ENCODE data around the gene TMEM181.

The TMEM181 gene
- long read RNA-seq, partial matches to known transcripts: 6 of 33 reads
- long read RNA-seq, other reads (novel, unspliced or antisense): 27 of 33 reads

GRCh38 chr6:158559895-158560835, at the start of gene TMEM181:
Gene TMEM181 (plus strand): TSS chr6:158560091. CDS start chr6:158560225, 134 bp downstream.
- Histone ChIP-seq H3K27me3 (ENCODE audit: insufficient read depth, poor library complexity, severe bottlenecking) (no peaks in the 10 kb centered on the region), H3K27ac (replicated peaks) (peak within 1 kb of the TSS; percentile 86), H3K4me3 (replicated peaks; ENCODE audit: insufficient read depth, low read length) (peak within 1 kb of the TSS; percentile 73)
- DNase-seq (ENCODE audit: low read depth in 1 of 2, low spot score in 1 of 2): peak; percentile 70 to 81
- peak; percentile 58 for TF ChIP-seq POLR2AphosphoS5 (IDR thresholded peaks at IDR 0.05; ENCODE audit: low read depth)
- TF ChIP-seq CTCF (IDR thresholded peaks at IDR 0.05; ENCODE audit: insufficient read depth, low read length): no peak
- peak; percentile 56 for TF ChIP-seq REST (IDR thresholded peaks at IDR 0.05; ENCODE audit: insufficient replicate concordance, low read depth)
- no peak for TF ChIP-seq GABPA (IDR thresholded peaks at IDR 0.05; ENCODE audit: low read depth)

- DNase-seq (ENCODE audit: low read depth in 1 of 2, low spot score in 1 of 2): no peak
- no peak overlapping the region for H3K4me3 ChIP-seq (replicated peaks; ENCODE audit: insufficient read depth, low read length)
- H3K27ac ChIP-seq (replicated peaks): no peak overlapping the region
- peaks cover 9% of the 10 kb centered on the region for H3K27me3 ChIP-seq (ENCODE audit: insufficient read depth, poor library complexity, severe bottlenecking)
- no peak for TF ChIP-seq POLR2AphosphoS5 (IDR thresholded peaks at IDR 0.05; ENCODE audit: low read depth)
- no peak for TF ChIP-seq GABPA (IDR thresholded peaks at IDR 0.05; ENCODE audit: low read depth)
- no peak for TF ChIP-seq SPI1 (IDR thresholded peaks at IDR 0.05; ENCODE audit: borderline replicate concordance, low read depth)
- no peak for TF ChIP-seq CTCF (IDR thresholded peaks at IDR 0.05; ENCODE audit: insufficient read depth, low read length)
- TF ChIP-seq REST (IDR thresholded peaks at IDR 0.05; ENCODE audit: insufficient replicate concordance, low read depth): no peak
Measured at GRCh38 chr6:158512809-158513208, 47.1 kb upstream of the TMEM181 start.

- TF ChIP-seq SPI1 (IDR thresholded peaks at IDR 0.05; ENCODE audit: borderline replicate concordance, low read depth) (no peak), POLR2AphosphoS5 (IDR thresholded peaks at IDR 0.05; ENCODE audit: low read depth) (no peak), CTCF (IDR thresholded peaks at IDR 0.05; ENCODE audit: insufficient read depth, low read length) (no peak), GABPA (IDR thresholded peaks at IDR 0.05; ENCODE audit: low read depth) (no peak), REST (IDR thresholded peaks at IDR 0.05; ENCODE audit: insufficient replicate concordance, low read depth) (no peak)
- Histone ChIP-seq H3K4me3 (replicated peaks; ENCODE audit: insufficient read depth, low read length) (no peak overlapping the region), H3K27ac (replicated peaks) (no peak overlapping the region), H3K27me3 (ENCODE audit: insufficient read depth, poor library complexity, severe bottlenecking) (peaks cover 10% of the 10 kb centered on the region)
- no peak for DNase-seq (ENCODE audit: low read depth in 1 of 2, low spot score in 1 of 2)
Measured at GRCh38 chr6:158514176-158514575, 45.7 kb upstream of the TMEM181 start.

All from HL-60 (cell line).